Hepatic stellate cell (primary cell): ENCODE results near the gene BLCAP.
"Not testable (repeated sequence)": the region's sequence is repeated elsewhere in the genome, so short reads cannot be mapped to it uniquely, and the experiment has no call there.

Experiments
- DNase-seq: peaks from one replicate; pipeline ENCODE4 v3.0.0; 2011; ENCODE audit warnings: low spot score

The BLCAP gene

GRCh38 chr20:37515876-37516275 is 11.8 kb downstream of the BLCAP start:
- no peak for DNase-seq

- DNase-seq = no peak
Observed at GRCh38 chr20:37513779-37514359, 13.8 kb downstream of the BLCAP start.

GRCh38 chr20:37511610-37512275 is 15.9 kb downstream of the BLCAP start:
- peak; percentile 72 for DNase-seq

GRCh38 chr20:37510226-37510625 is 17.4 kb downstream of the BLCAP start:
- no peak for DNase-seq

- DNase-seq = no peak
Observed at GRCh38 chr20:37506152-37506725, 21.4 kb downstream of the BLCAP start.

GRCh38 chr20:37505263-37506151 is 22.2 kb downstream of the BLCAP start:
- DNase-seq = no peak

- no peak for DNase-seq
Observed at GRCh38 chr20:37504404-37505096, 23.1 kb downstream of the BLCAP start.

- DNase-seq = no peak
Observed at GRCh38 chr20:37503256-37503927, 24.3 kb downstream of the BLCAP start.

- DNase-seq = no peak
Observed at GRCh38 chr20:37502654-37503053, 25.0 kb downstream of the BLCAP start.

GRCh38 chr20:37501940-37502339 is 25.7 kb downstream of the BLCAP start:
- no peak for DNase-seq

GRCh38 chr20:37500311-37500710 is 27.4 kb downstream of the BLCAP start:
- no peak for DNase-seq

- DNase-seq = no peak
Observed at GRCh38 chr20:37498066-37498665, 29.5 kb downstream of the BLCAP start.

- no peak for DNase-seq
Observed at GRCh38 chr20:37494796-37495195, 32.9 kb downstream of the BLCAP start.

GRCh38 chr20:37494301-37494700 is 33.4 kb downstream of the BLCAP start:
- DNase-seq = no peak

GRCh38 chr20:37492945-37493344 is 34.7 kb downstream of the BLCAP start:
- DNase-seq = no peak

GRCh38 chr20:37492096-37492625 is 35.5 kb downstream of the BLCAP start:
- DNase-seq = no peak

GRCh38 chr20:37490663-37491350 is 36.9 kb downstream of the BLCAP start:
- DNase-seq = no peak

GRCh38 chr20:37486209-37486608 is 41.5 kb downstream of the BLCAP start:
- not testable (repeated sequence) for DNase-seq

- no peak for DNase-seq
Observed at GRCh38 chr20:37484331-37484730, 43.3 kb downstream of the BLCAP start.

GRCh38 chr20:37481610-37482009 is 46.1 kb downstream of the BLCAP start:
- DNase-seq = no peak
